IMR-90 (cell line): ENCODE measurements around the gene ACTN1. TPM values are rescaled to one million over a fixed set of nuclear protein-coding genes. Genes with fewer than 3 reads are reported as not detected.
A peak's percentile ranks its signal among the peaks of the same experiment; 100 is the strongest.

ENCODE experiments used
- ATAC-seq: fragments of 200-7000 bp; cut with Tn5 transposase; 2 replicates; pipeline ENCODE4 v1.9.1; 2020; ENCODE audit warnings: low read depth, mild to moderate bottlenecking, moderate library complexity
- BruUV-seq: library from RNA; stranded (reverse); fragments of 400-500 nt; replicated peaks from 2 replicates; lab custom pipeline; 2021; lab: Mats Ljungman, UMichigan
- CTCF ChIA-PET: fragments of 300-600 bp; formaldehyde crosslinking; extraction: SDS; loops from one replicate; lab custom pipeline; 2021; ENCODE audit warnings: antibody characterized with exemption; lab: Yijun Ruan, JAX
- POLR2A ChIA-PET: fragments of 300-600 bp; sonication (Branson Sonifier 250); formaldehyde crosslinking; loops from one replicate; lab custom pipeline; 2022; ENCODE audit warnings: antibody characterized with exemption; ENCODE audit not compliant: unreplicated experiment; lab: Charles Lee
- DNase-seq: peaks from one replicate; pipeline ENCODE4 v3.0.0; 2013
- H2AFZ ChIP-seq: replicated peaks from 2 replicates; pipeline ENCODE3; 2013; ENCODE audit warnings: low read length, mild to moderate bottlenecking; ENCODE audit not compliant: poor library complexity
- H2AK5ac ChIP-seq: 2 replicates; pipeline ENCODE4 v1.6.1; 2013; ENCODE audit warnings: low read depth, low read length, inconsistent platforms
- H2AK9ac ChIP-seq: replicated peaks from 2 replicates; pipeline ENCODE3; 2013; ENCODE audit warnings: mild to moderate bottlenecking, low read depth, low read length, moderate library complexity; ENCODE audit not compliant: poor library complexity
- H2BK120ac ChIP-seq: 2 replicates; pipeline ENCODE4 v1.6.1; 2013; ENCODE audit warnings: low read depth, low read length, inconsistent platforms
- H2BK15ac ChIP-seq: 3 replicates; pipeline ENCODE4 v1.6.1; 2013; ENCODE audit warnings: low read depth, low read length, inconsistent platforms
- H2BK20ac ChIP-seq: 2 replicates; pipeline ENCODE4 v1.6.1; 2013; ENCODE audit warnings: low read depth, mild to moderate bottlenecking, inconsistent platforms, low read length, moderate library complexity
- H2BK5ac ChIP-seq: 2 replicates; pipeline ENCODE4 v1.6.1; 2013; ENCODE audit warnings: mild to moderate bottlenecking, low read depth, low read length, inconsistent platforms; ENCODE audit not compliant: poor library complexity, severe bottlenecking
- H3K14ac ChIP-seq: replicated peaks from 2 replicates; pipeline ENCODE4 v1.6.1; 2013; ENCODE audit warnings: low read depth, low read length, inconsistent platforms
- H3K18ac ChIP-seq: 2 replicates; pipeline ENCODE4 v1.6.1; 2013; ENCODE audit warnings: low read depth, low read length, control low read depth
- H3K23ac ChIP-seq: 2 replicates; pipeline ENCODE4 v1.6.1; 2013; ENCODE audit warnings: low read depth, low read length, inconsistent platforms
- H3K27ac ChIP-seq: 2 replicates; pipeline ENCODE4 v1.5.1; 2013; ENCODE audit warnings: mild to moderate bottlenecking, control low read depth, low read length; ENCODE audit not compliant: insufficient read depth
- H3K27me3 ChIP-seq: 2 replicates; pipeline ENCODE4 v1.6.1; 2013; ENCODE audit warnings: low read length; ENCODE audit not compliant: control insufficient read depth, insufficient read depth
- H3K36me3 ChIP-seq: 2 replicates; pipeline ENCODE4 v1.6.1; 2013; ENCODE audit warnings: low read length, mixed read lengths; ENCODE audit not compliant: control insufficient read depth, insufficient read depth
- H3K4ac ChIP-seq: 2 replicates; pipeline ENCODE4 v1.6.1; 2013; ENCODE audit warnings: low read depth, low read length, inconsistent platforms
- H3K4me1 ChIP-seq: 2 replicates; pipeline ENCODE4 v1.6.1; 2013; ENCODE audit warnings: low read length, mixed read lengths; ENCODE audit not compliant: control insufficient read depth, insufficient read depth
- H3K4me2 ChIP-seq: 2 replicates; pipeline ENCODE4 v1.6.1; 2013; ENCODE audit warnings: low read depth, mild to moderate bottlenecking, control low read depth, low read length, moderate library complexity
- H3K4me3 ChIP-seq: 2 replicates; pipeline ENCODE4 v1.5.1; 2013; ENCODE audit warnings: low read depth, mild to moderate bottlenecking, control low read depth, low read length, moderate library complexity; ENCODE audit not compliant: insufficient read depth
- H3K56ac ChIP-seq: 2 replicates; pipeline ENCODE4 v1.6.1; 2013; ENCODE audit warnings: low read length, inconsistent platforms; ENCODE audit not compliant: insufficient read depth; ENCODE audit errors: extremely low read depth
- H3K79me1 ChIP-seq, 2 experiments: 2 replicates each; pipeline ENCODE4 v1.6.1; 2013; ENCODE audit warnings: low read length in 2 of 2, inconsistent platforms in 1 of 2, low read depth in 1 of 2
- H3K9ac ChIP-seq: 2 replicates; pipeline ENCODE4 v1.6.1; 2013; ENCODE audit warnings: low read depth, low read length, control low read depth
- H3K9me1 ChIP-seq: 2 replicates; pipeline ENCODE4 v1.6.1; 2013; ENCODE audit warnings: low read length, inconsistent platforms; ENCODE audit not compliant: insufficient read depth
- H3K9me3 ChIP-seq: 2 replicates; pipeline ENCODE4 v1.6.1; 2013; ENCODE audit warnings: low read length; ENCODE audit not compliant: control insufficient read depth, insufficient read depth
- H4K20me1 ChIP-seq: 2 replicates; pipeline ENCODE4 v1.6.1; 2013; ENCODE audit warnings: low read length, inconsistent platforms; ENCODE audit not compliant: insufficient read depth
- H4K5ac ChIP-seq: 2 replicates; pipeline ENCODE4 v1.6.1; 2013; ENCODE audit warnings: mild to moderate bottlenecking, low read depth, low read length, control low read depth
- H4K8ac ChIP-seq, 2 experiments: 2 replicates each; pipeline ENCODE4 v1.6.1; 2013; ENCODE audit warnings: low read depth in 2 of 2, low read length in 2 of 2, control low read depth in 1 of 2, inconsistent platforms in 1 of 2
- H4K91ac ChIP-seq: 2 replicates; pipeline ENCODE4 v1.6.1; 2013; ENCODE audit warnings: low read depth, low read length, inconsistent platforms; ENCODE audit not compliant: insufficient read depth
- BHLHE40 ChIP-seq: fragments of 150-350 bp; IDR thresholded peaks from 2 replicates; pipeline ENCODE4 v1.6.1; 2016; ENCODE audit warnings: mild to moderate bottlenecking, low read depth, low read length
- CHD1 ChIP-seq: IDR thresholded peaks from 2 replicates; pipeline ENCODE4 v1.6.1; 2012; ENCODE audit warnings: low read depth, low read length, improper control_type of control experiment
- CTCF ChIP-seq: conservative IDR thresholded peaks from 2 replicates; pipeline ENCODE4 v1.5.1; 2012; ENCODE audit warnings: mild to moderate bottlenecking, low read depth, low read length, improper control_type of control experiment
- ELK1 ChIP-seq: fragments of 150-350 bp; IDR thresholded peaks from 2 replicates; pipeline ENCODE4 v1.6.1; 2016; ENCODE audit warnings: low read depth, mild to moderate bottlenecking, low read length, moderate library complexity, borderline replicate concordance
- FOS ChIP-seq: fragments of 150-350 bp; IDR thresholded peaks from 2 replicates; pipeline ENCODE4 v1.6.1; 2016; ENCODE audit warnings: low read depth, low read length
- MAZ ChIP-seq: IDR thresholded peaks from 2 replicates; pipeline ENCODE4 v1.6.1; 2012; ENCODE audit warnings: low read depth, mild to moderate bottlenecking, low read length, improper control_type of control experiment, moderate library complexity, borderline replicate concordance
- MXI1 ChIP-seq: IDR thresholded peaks from 2 replicates; pipeline ENCODE4 v1.6.1; 2012; ENCODE audit warnings: low read depth, mild to moderate bottlenecking, low read length, moderate library complexity, borderline replicate concordance
- NFE2L2 ChIP-seq: fragments of 150-350 bp; IDR thresholded peaks from 2 replicates; pipeline ENCODE4 v1.6.1; 2016; ENCODE audit warnings: low read depth, mild to moderate bottlenecking, low read length
- POLR2A ChIP-seq: IDR thresholded peaks from 2 replicates; pipeline ENCODE4 v1.6.1; 2012; ENCODE audit warnings: mild to moderate bottlenecking, low read depth, low read length
- RAD21 ChIP-seq: IDR thresholded peaks from 2 replicates; pipeline ENCODE4 v1.6.1; 2012; ENCODE audit warnings: low read length, improper control_type of control experiment
- RCOR1 ChIP-seq: IDR thresholded peaks from 2 replicates; pipeline ENCODE4 v1.6.1; 2012; ENCODE audit warnings: mild to moderate bottlenecking, low read length, improper control_type of control experiment; ENCODE audit not compliant: insufficient replicate concordance
- RFX5 ChIP-seq: IDR thresholded peaks from 2 replicates; pipeline ENCODE4 v1.8.0; 2012; ENCODE audit warnings: low read depth, mild to moderate bottlenecking, low read length, moderate library complexity
- SMC3 ChIP-seq: fragments of 150-350 bp; IDR thresholded peaks from 2 replicates; pipeline ENCODE4 v1.6.1; 2016; ENCODE audit warnings: low read depth, mild to moderate bottlenecking, antibody characterized with exemption, low read length, moderate library complexity
- USF2 ChIP-seq: fragments of 150-350 bp; IDR thresholded peaks from 2 replicates; pipeline ENCODE4 v1.6.1; 2017; ENCODE audit warnings: mild to moderate bottlenecking, antibody characterized with exemption, low read length, low read depth
- WGBS, 2 experiments: methylation state at CpG; one replicate each; pipeline versions ENCODE4 v1.1.5 to v1.1.7; 2013; ENCODE audit warnings: missing lambda C conversion rate in 2 of 2; ENCODE audit not compliant: insufficient read length in 1 of 2; ENCODE audit errors: extremely low coverage in 2 of 2; 5-methylcytosine and 5-hydroxymethylcytosine counted together
- dilution Hi-C: fragments of 300-500 bp; cut with HindIII; formaldehyde crosslinking; loops from one replicate; pipeline ENCODE4 v1.14.3; 2018; ENCODE audit warnings: low sequenced_read_pairs; ENCODE audit not compliant: unreplicated experiment
- in situ Hi-C: fragments of 300-500 bp; cut with MboI; formaldehyde crosslinking; loops from 3 replicates; pipeline ENCODE4 v1.14.3; 2019; ENCODE audit warnings: low sequenced_read_pairs, inconsistent platforms, mixed read lengths
- intact Hi-C: fragments of 100-400 bp; cut with micrococcal nuclease; formaldehyde crosslinking; loops from 2 replicates; pipeline ENCODE4 v1.10.0; 2022
- polyA plus RNA-seq, 3 experiments: library from polyadenylated mRNA; depleted of rRNA; stranded (reverse); fragments of >200 nt; gene quantifications; 2 replicates each; pipeline ENCODE4 v1.2.3, GENCODE V29; 2012; ENCODE audit warnings: low replicate concordance in 1 of 3
- total RNA-seq: library from RNA; depleted of rRNA; stranded (reverse); fragments of >200 nt; gene quantifications from 2 replicates; pipeline ENCODE4 v1.2.3, GENCODE V29; 2012

ACTN1 gene
- total and polyA plus RNA-seq, 2 of the 4 experiments (the other 2 are of a cell fraction) = 684 to 766 TPM

- no CpG with 5 or more reads among the region's 12 CpGs for WGBS, 2 experiments
- H2BK20ac ChIP-seq = no peak overlapping the region
- no peak overlapping the region for H2AFZ ChIP-seq
- H2BK15ac ChIP-seq = no peak overlapping the region
- 0 out of 2 replicates have a peak overlapping the region, but pooled peaks have one; percentile 29 for H3K23ac ChIP-seq
- peak overlapping the region; percentile 20; the same call in 1 of the 2 replicates for H2AK5ac ChIP-seq
- peak overlapping the region; percentile 11; the same call in 1 of the 2 replicates for H3K9ac ChIP-seq
- H3K4me1 ChIP-seq = peaks cover 85% of the 10 kb centered on the region
- POLR2A ChIA-PET = interaction anchor here (0.6 to 0.7 kb wide), 2 partner anchors 12 to 37 kb away, joined by 3 to 4 read pairs; no protein-coding TSS in a partner anchor
- ATAC-seq = no peak
- no peaks in the 10 kb centered on the region for H3K9me3 ChIP-seq
- peaks cover 58% of the 10 kb centered on the region for H3K36me3 ChIP-seq
- H3K4ac ChIP-seq = no peak overlapping the region; the same call in 1 of the 2 replicates
- CTCF ChIA-PET = no interaction called here
- 0 out of 2 replicates have a peak overlapping the region, but pooled peaks have one; percentile 9 for H4K5ac ChIP-seq
- dilution Hi-C loops = no loop called here
- H4K20me1 ChIP-seq = peaks cover 100% of the 10 kb centered on the region
- no peak overlapping the region for H3K56ac ChIP-seq
- intact Hi-C loops = no loop called here
- no peak overlapping the region for H2AK9ac ChIP-seq
- peak overlapping the region; percentile 98 for H2BK5ac ChIP-seq
- H4K91ac ChIP-seq = no peak overlapping the region
- H2BK120ac ChIP-seq = no peak overlapping the region
- H3K4me2 ChIP-seq = peak overlapping the region; percentile 27
- H3K27ac ChIP-seq = peak overlapping the region; percentile 55; the same call in 1 of the 2 replicates
- no peak overlapping the region for H3K4me3 ChIP-seq
- 0 out of 4 replicates have a peak overlapping the region, but pooled peaks of 1 of the 2 experiments have one; percentile 29 for H4K8ac ChIP-seq
- peaks cover 0 to 88% of the 10 kb centered on the region in 2 experiments; a peak in 2 of 4 replicates for H3K79me1 ChIP-seq
- peaks cover 76% of the 10 kb centered on the region for H3K9me1 ChIP-seq
- BruUV-seq = no TSS peak
- no peaks in the 10 kb centered on the region for H3K27me3 ChIP-seq
- in situ Hi-C loops = no loop called here
- no peak for DNase-seq
- H3K14ac ChIP-seq = no peak overlapping the region; the same call in 1 of the 2 replicates
- H3K18ac ChIP-seq = peak overlapping the region; percentile 26; the same call in 1 of the 2 replicates
- TF ChIP-seq POLR2A = no peak
- TF ChIP-seq USF2 = no peak
- TF ChIP-seq MXI1 = no peak
- no peak for TF ChIP-seq BHLHE40
- TF ChIP-seq RFX5 = no peak
- no peak for TF ChIP-seq RCOR1
- TF ChIP-seq MAZ = no peak
- no peak for TF ChIP-seq FOS
- no peak for TF ChIP-seq RAD21
- no peak for TF ChIP-seq CHD1
- TF ChIP-seq NFE2L2 = no peak
- TF ChIP-seq CTCF = no peak
- no peak for TF ChIP-seq ELK1
- no peak for TF ChIP-seq SMC3
Measured at GRCh38 chr14:68969278-68970033, 9.6 kb downstream of the ACTN1 start.
